HEK293 (cell line): ENCODE data around the gene AGAP3.

ENCODE experiments used
- GLIS1 ChIP-seq: fragments of 450-650 bp; formaldehyde crosslinking; IDR thresholded peaks from 2 replicates; pipeline ENCODE4 v1.5.1; 2016; ENCODE audit warnings: missing biosample characterization, missing genetic modification characterization
- HOXA7 ChIP-seq: sonication (generic); formaldehyde crosslinking; IDR thresholded peaks from 2 replicates; pipeline ENCODE4 v1.8.1; 2022; ENCODE audit warnings: missing genetic modification reagents, borderline replicate concordance
- KLF10 ChIP-seq: fragments of 450-650 bp; IDR thresholded peaks from 2 replicates; pipeline ENCODE4 v1.5.1; 2018; ENCODE audit warnings: missing biosample characterization, mild to moderate bottlenecking, missing genetic modification characterization
- KLF17 ChIP-seq: fragments of 450-650 bp; formaldehyde crosslinking; IDR thresholded peaks from 2 replicates; pipeline ENCODE4 v1.5.1; 2016; ENCODE audit warnings: missing biosample characterization, missing genetic modification characterization
- KLF9 ChIP-seq: fragments of 450-650 bp; formaldehyde crosslinking; IDR thresholded peaks from 2 replicates; pipeline ENCODE4 v1.5.1; 2016; ENCODE audit warnings: missing biosample characterization, missing genetic modification characterization, low read depth
- SCRT2 ChIP-seq: fragments of 450-650 bp; formaldehyde crosslinking; IDR thresholded peaks from 2 replicates; pipeline ENCODE4 v1.5.1; 2016; ENCODE audit warnings: missing biosample characterization, missing genetic modification characterization
- SP3 ChIP-seq: fragments of 450-650 bp; formaldehyde crosslinking; IDR thresholded peaks from 2 replicates; pipeline ENCODE4 v1.5.1; 2016; ENCODE audit warnings: missing biosample characterization, missing genetic modification characterization
- SP7 ChIP-seq: fragments of 450-650 bp; formaldehyde crosslinking; IDR thresholded peaks from 2 replicates; pipeline ENCODE4 v1.5.1; 2016; ENCODE audit warnings: missing biosample characterization, missing genetic modification characterization
- ZBTB10 ChIP-seq: fragments of 450-650 bp; formaldehyde crosslinking; IDR thresholded peaks from 2 replicates; pipeline ENCODE4 v1.5.1; 2016; ENCODE audit warnings: missing biosample characterization, missing genetic modification characterization
- ZBTB17 ChIP-seq: fragments of 450-650 bp; formaldehyde crosslinking; IDR thresholded peaks from 2 replicates; pipeline ENCODE4 v1.5.1; 2016; ENCODE audit warnings: missing biosample characterization, missing genetic modification characterization
- ZEB2 ChIP-seq: fragments of 450-650 bp; formaldehyde crosslinking; IDR thresholded peaks from 2 replicates; pipeline ENCODE4 v1.5.1; 2016; ENCODE audit warnings: missing biosample characterization, missing genetic modification characterization
- ZFHX2 ChIP-seq: fragments of 450-650 bp; formaldehyde crosslinking; conservative IDR thresholded peaks from 2 replicates; pipeline ENCODE4 v1.5.1; 2016; ENCODE audit warnings: missing biosample characterization, missing genetic modification characterization
- ZNF2 ChIP-seq: fragments of 450-650 bp; formaldehyde crosslinking; IDR thresholded peaks from 2 replicates; pipeline ENCODE4 v1.5.1; 2016; ENCODE audit warnings: missing biosample characterization, missing genetic modification characterization
- ZNF24 ChIP-seq: fragments of 450-650 bp; formaldehyde crosslinking; IDR thresholded peaks from 2 replicates; pipeline ENCODE4 v1.5.1; 2016; ENCODE audit warnings: missing biosample characterization, missing genetic modification characterization
- ZNF274 ChIP-seq, 2 experiments: fragments of 200-500 bp in 1 of 2; fragments of 450-650 bp in 1 of 2; sonication (Bioruptor generic) in 1 of 2; formaldehyde crosslinking in 1 of 2; IDR thresholded peaks; 2 replicates each; pipeline versions ENCODE4 v1.5.1 to v1.6.1; 2014 to 2016; ENCODE audit warnings: borderline replicate concordance in 1 of 2, inconsistent platforms in 1 of 2, low read length in 1 of 2, missing biosample characterization in 1 of 2, missing genetic modification characterization in 1 of 2
- ZNF280D ChIP-seq: fragments of 450-650 bp; formaldehyde crosslinking; IDR thresholded peaks from 2 replicates; pipeline ENCODE4 v1.5.1; 2016; ENCODE audit warnings: missing biosample characterization, missing genetic modification characterization
- ZNF335 ChIP-seq: fragments of 450-650 bp; formaldehyde crosslinking; conservative IDR thresholded peaks from 2 replicates; pipeline ENCODE4 v1.5.1; 2016; ENCODE audit warnings: missing biosample characterization, missing genetic modification characterization
- ZNF391 ChIP-seq: fragments of 450-650 bp; formaldehyde crosslinking; IDR thresholded peaks from 2 replicates; pipeline ENCODE4 v1.5.1; 2016; ENCODE audit warnings: low read depth, missing biosample characterization, missing genetic modification characterization, borderline replicate concordance
- ZNF394 ChIP-seq: fragments of 450-650 bp; formaldehyde crosslinking; IDR thresholded peaks from 2 replicates; pipeline ENCODE4 v1.5.1; 2016; ENCODE audit warnings: missing biosample characterization, missing genetic modification characterization, mild to moderate bottlenecking, moderate library complexity, borderline replicate concordance
- ZNF48 ChIP-seq: fragments of 450-650 bp; formaldehyde crosslinking; IDR thresholded peaks from 2 replicates; pipeline ENCODE4 v1.5.1; 2016; ENCODE audit warnings: missing biosample characterization, missing genetic modification characterization
- ZNF501 ChIP-seq: fragments of 450-650 bp; formaldehyde crosslinking; IDR thresholded peaks from 2 replicates; pipeline ENCODE4 v1.5.1; 2016; ENCODE audit warnings: missing biosample characterization, missing genetic modification characterization
- ZNF530 ChIP-seq: fragments of 450-650 bp; formaldehyde crosslinking; IDR thresholded peaks from 2 replicates; pipeline ENCODE4 v1.5.1; 2016; ENCODE audit warnings: low read depth, missing biosample characterization, missing genetic modification characterization
- ZNF610 ChIP-seq: fragments of 450-650 bp; formaldehyde crosslinking; IDR thresholded peaks from 2 replicates; pipeline ENCODE4 v1.5.1; 2016; ENCODE audit warnings: missing biosample characterization, missing genetic modification characterization, borderline replicate concordance
- ZNF629 ChIP-seq: fragments of 450-650 bp; formaldehyde crosslinking; IDR thresholded peaks from 2 replicates; pipeline ENCODE4 v1.5.1; 2017; ENCODE audit warnings: missing biosample characterization, missing genetic modification characterization
- ZNF777 ChIP-seq: fragments of 450-650 bp; formaldehyde crosslinking; IDR thresholded peaks from 2 replicates; pipeline ENCODE4 v1.5.1; 2017; ENCODE audit warnings: missing biosample characterization, missing genetic modification characterization, borderline replicate concordance
- ZNF791 ChIP-seq: fragments of 450-650 bp; formaldehyde crosslinking; IDR thresholded peaks from 2 replicates; pipeline ENCODE4 v1.5.1; 2016; ENCODE audit warnings: missing biosample characterization, missing genetic modification characterization
- TF ChIP-seq, protein P1 (sequence below): fragments of 450-650 bp; formaldehyde crosslinking; IDR thresholded peaks from 2 replicates; pipeline ENCODE4 v1.5.1; 2017; ENCODE audit warnings: missing biosample characterization, missing genetic modification characterization
- TF ChIP-seq, protein P2 (sequence below): fragments of 450-650 bp; IDR thresholded peaks from 2 replicates; pipeline ENCODE4 v1.5.1; 2018; ENCODE audit warnings: missing biosample characterization, mild to moderate bottlenecking, missing genetic modification characterization

Gene AGAP3

DNA sequence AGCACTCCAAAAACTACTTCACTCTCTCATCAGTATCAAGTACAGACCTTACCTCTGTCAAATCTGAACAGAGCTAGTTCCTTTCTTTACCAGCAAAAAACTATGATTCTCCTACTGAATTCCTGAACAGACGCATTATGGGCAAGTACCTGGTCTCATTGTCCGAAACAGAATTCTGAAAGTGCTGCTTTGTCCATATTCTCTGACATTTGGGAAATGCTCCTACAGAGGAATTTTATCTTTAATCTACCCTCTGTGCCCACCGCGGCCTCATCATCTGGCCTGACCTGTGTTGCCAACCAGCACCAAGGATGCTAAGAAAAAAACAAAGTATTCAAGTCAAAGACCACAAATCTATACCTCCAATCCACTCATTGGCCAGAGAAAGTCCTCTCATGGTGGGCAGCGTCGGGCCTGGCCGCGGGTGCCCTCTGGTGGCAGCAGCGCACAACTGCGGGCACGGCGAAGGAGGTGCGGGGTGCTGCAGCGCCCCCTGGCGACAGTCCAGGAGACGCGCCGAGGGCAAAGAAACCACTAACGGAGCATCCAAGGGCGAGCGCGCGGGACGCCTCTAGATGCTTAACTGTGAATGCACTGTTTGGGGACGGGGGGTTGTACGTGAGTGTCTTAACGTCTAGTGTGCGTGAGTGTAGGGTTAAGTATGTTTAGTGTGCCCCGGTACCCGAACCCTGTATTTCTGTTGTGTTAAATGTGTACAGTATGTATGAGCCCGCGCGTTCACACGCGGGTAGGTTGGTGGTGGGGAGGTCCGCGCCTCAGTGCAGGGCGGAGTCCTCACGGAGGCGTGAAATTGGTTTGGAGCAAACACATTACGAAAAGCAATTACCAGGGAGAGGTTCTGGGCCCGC, 86.2 kb downstream of the AGAP3 start (continued):
- TF ChIP-seq ZNF280D (tag by site-specific recombination) (0 out of 2 replicates have a peak, but pooled peaks have one; percentile 30), ZNF48 (tag by site-specific recombination) (no peak), ZBTB10 (no peak), KLF10 (tag by site-specific recombination) (0 out of 2 replicates have a peak, but pooled peaks have one; percentile 30), HOXA7 (no peak), ZNF335 (tag by site-specific recombination) (no peak), ZNF24 (tag by site-specific recombination) (peak; percentile 64), SP3 (peak; percentile 46; the same call in 1 of the 2 replicates), KLF17 (peak; percentile 85; the same call in 1 of the 2 replicates), ZNF274 (IDR thresholded peaks at IDR 0.05; ENCODE audit: low read length) (no peak), ZNF274 (tag by site-specific recombination; IDR thresholded peaks at IDR 0.05; ENCODE audit: borderline replicate concordance) (no peak), ZNF530 (tag by site-specific recombination) (no peak), ZNF2 (tag by site-specific recombination) (peak; percentile 97), GLIS1 (tag by site-specific recombination) (0 out of 2 replicates have a peak, but pooled peaks have one; percentile 18), SCRT2 (no peak), ZNF777 (0 out of 2 replicates have a peak, but pooled peaks have one; percentile 63), SP7 (peak; percentile 81), ZEB2 (tag by site-specific recombination) (peak; percentile 70), ZNF610 (tag by site-specific recombination) (peak; percentile 45; the same call in 1 of the 2 replicates), ZNF394 (tag by site-specific recombination) (peak; percentile 47; the same call in 1 of the 2 replicates), ZFHX2 (tag by site-specific recombination) (peak; percentile 48; the same call in 1 of the 2 replicates), KLF9 (peak; percentile 38; the same call in 1 of the 2 replicates), ZNF501 (tag by site-specific recombination) (peak; percentile 87; the same call in 1 of the 2 replicates), ZNF791 (tag by site-specific recombination) (no peak), ZNF629 (tag by site-specific recombination) (peak; percentile 56; the same call in 1 of the 2 replicates), ZBTB17 (tag by site-specific recombination) (peak; percentile 64), ZNF391 (tag by site-specific recombination) (peak; percentile 90; the same call in 1 of the 2 replicates)
- TF ChIP-seq, protein P1, sequence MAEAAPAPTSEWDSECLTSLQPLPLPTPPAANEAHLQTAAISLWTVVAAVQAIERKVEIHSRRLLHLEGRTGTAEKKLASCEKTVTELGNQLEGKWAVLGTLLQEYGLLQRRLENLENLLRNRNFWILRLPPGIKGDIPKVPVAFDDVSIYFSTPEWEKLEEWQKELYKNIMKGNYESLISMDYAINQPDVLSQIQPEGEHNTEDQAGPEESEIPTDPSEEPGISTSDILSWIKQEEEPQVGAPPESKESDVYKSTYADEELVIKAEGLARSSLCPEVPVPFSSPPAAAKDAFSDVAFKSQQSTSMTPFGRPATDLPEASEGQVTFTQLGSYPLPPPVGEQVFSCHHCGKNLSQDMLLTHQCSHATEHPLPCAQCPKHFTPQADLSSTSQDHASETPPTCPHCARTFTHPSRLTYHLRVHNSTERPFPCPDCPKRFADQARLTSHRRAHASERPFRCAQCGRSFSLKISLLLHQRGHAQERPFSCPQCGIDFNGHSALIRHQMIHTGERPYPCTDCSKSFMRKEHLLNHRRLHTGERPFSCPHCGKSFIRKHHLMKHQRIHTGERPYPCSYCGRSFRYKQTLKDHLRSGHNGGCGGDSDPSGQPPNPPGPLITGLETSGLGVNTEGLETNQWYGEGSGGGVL, result no peak
- TF ChIP-seq, protein P2, sequence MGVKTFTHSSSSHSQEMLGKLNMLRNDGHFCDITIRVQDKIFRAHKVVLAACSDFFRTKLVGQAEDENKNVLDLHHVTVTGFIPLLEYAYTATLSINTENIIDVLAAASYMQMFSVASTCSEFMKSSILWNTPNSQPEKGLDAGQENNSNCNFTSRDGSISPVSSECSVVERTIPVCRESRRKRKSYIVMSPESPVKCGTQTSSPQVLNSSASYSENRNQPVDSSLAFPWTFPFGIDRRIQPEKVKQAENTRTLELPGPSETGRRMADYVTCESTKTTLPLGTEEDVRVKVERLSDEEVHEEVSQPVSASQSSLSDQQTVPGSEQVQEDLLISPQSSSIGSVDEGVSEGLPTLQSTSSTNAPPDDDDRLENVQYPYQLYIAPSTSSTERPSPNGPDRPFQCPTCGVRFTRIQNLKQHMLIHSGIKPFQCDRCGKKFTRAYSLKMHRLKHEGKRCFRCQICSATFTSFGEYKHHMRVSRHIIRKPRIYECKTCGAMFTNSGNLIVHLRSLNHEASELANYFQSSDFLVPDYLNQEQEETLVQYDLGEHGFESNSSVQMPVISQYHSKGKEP (tag by site-specific recombination), result peak; percentile 49; the same call in 1 of the 2 replicates
